Measurements from ENCODE around the gene CES2.

- TF ChIP-seq CTCF (IDR thresholded peaks at IDR 0.05 in 8 of 11, conservative IDR thresholded peaks at IDR 0.05 in 3 of 11) (no peak), POLR2A (IDR thresholded peaks at IDR 0.05) (no peak)
These were observed 35.2 kb upstream of the CES2 start for GRCh38 chr16:66899945-66900710.
